Gastroesophageal sphincter (tissue), 3 donors: Measurements from ENCODE around the gene PWP2.
"Not testable (repeated sequence)": the region's sequence is repeated elsewhere in the genome, so short reads cannot be mapped to it uniquely, and the experiment has no call there.

Experiments used
- EP300 ChIP-seq: sonication (generic); formaldehyde crosslinking; IDR thresholded peaks from one replicate; pipeline ENCODE4 v1.6.1; 2017; ENCODE audit warnings: antibody characterized with exemption, mild to moderate bottlenecking
- POLR2A ChIP-seq, 2 donors: fragments of 450-650 bp; IDR thresholded peaks; one replicate each; pipeline ENCODE4 v1.6.1; 2017; ENCODE audit warnings: antibody characterized with exemption in 2 of 2, mild to moderate bottlenecking in 2 of 2, moderate library complexity in 1 of 2
- TF ChIP-seq, protein P1 (sequence below), 4 experiments: fragments of 200-600 bp in 2 of 4; fragments of 450-650 bp in 2 of 4; sonication (generic) in 1 of 4; IDR thresholded peaks; one replicate each; pipeline ENCODE4 v1.5.1; 2017 to 2019; ENCODE audit warnings: antibody characterized with exemption in 4 of 4, mild to moderate bottlenecking in 2 of 4, moderate library complexity in 2 of 4

DNA sequence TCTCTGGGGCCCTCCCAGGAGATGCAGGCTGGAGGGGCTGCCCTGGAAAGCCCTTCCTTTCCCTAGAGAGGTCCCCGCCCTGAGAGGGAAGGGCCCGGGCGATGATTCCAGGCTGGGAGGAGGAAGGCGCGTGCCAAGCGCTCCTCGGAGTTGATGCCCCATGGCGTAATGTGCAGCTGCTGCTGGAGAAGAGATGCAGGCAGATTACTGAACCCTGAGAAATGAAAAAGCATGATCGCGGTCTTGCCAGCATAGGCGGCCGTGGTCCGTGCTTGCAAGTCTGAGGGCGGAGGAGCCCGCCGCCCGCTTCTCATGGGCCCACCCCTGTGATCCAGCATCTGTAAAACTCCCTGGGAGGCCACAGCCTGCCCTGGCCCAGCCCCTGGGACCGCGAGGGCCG is 53.6 kb downstream of the PWP2 start:
- TF ChIP-seq, protein P1, sequence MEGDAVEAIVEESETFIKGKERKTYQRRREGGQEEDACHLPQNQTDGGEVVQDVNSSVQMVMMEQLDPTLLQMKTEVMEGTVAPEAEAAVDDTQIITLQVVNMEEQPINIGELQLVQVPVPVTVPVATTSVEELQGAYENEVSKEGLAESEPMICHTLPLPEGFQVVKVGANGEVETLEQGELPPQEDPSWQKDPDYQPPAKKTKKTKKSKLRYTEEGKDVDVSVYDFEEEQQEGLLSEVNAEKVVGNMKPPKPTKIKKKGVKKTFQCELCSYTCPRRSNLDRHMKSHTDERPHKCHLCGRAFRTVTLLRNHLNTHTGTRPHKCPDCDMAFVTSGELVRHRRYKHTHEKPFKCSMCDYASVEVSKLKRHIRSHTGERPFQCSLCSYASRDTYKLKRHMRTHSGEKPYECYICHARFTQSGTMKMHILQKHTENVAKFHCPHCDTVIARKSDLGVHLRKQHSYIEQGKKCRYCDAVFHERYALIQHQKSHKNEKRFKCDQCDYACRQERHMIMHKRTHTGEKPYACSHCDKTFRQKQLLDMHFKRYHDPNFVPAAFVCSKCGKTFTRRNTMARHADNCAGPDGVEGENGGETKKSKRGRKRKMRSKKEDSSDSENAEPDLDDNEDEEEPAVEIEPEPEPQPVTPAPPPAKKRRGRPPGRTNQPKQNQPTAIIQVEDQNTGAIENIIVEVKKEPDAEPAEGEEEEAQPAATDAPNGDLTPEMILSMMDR (IDR thresholded peaks at IDR 0.05) = not testable (repeated sequence)
- TF ChIP-seq POLR2A (IDR thresholded peaks at IDR 0.05); EP300: not testable (repeated sequence)
